Muscle layer of duodenum (tissue), 2 donors: ENCODE measurements around the gene SEPTIN11.

Experiments
- H3K27ac ChIP-seq: one replicate; pipeline ENCODE4 v1.7.0; 2013; ENCODE audit warnings: mild to moderate bottlenecking, low read length
- H3K27me3 ChIP-seq: one replicate; pipeline ENCODE4 v1.7.0; 2013; ENCODE audit warnings: low read depth, mild to moderate bottlenecking, control low read depth, low read length
- H3K36me3 ChIP-seq, 2 donors: one replicate each; pipeline ENCODE4 v1.7.0; 2013; ENCODE audit warnings: low read length in 2 of 2, control low read depth in 1 of 2, mild to moderate bottlenecking in 1 of 2; ENCODE audit not compliant: insufficient read depth in 2 of 2, control insufficient read depth in 1 of 2
- H3K4me1 ChIP-seq, 2 donors: one replicate each; pipeline ENCODE4 v1.7.0; 2013; ENCODE audit warnings: low read length in 2 of 2, mild to moderate bottlenecking in 2 of 2, control low read depth in 1 of 2, moderate library complexity in 1 of 2; ENCODE audit not compliant: insufficient read depth in 2 of 2, control insufficient read depth in 1 of 2
- H3K4me3 ChIP-seq, 2 donors: one replicate each; pipeline ENCODE4 v1.7.0; 2013; ENCODE audit warnings: low read length in 2 of 2, low read depth in 1 of 2, mild to moderate bottlenecking in 1 of 2
- H3K9me3 ChIP-seq, 2 donors: one replicate each; pipeline ENCODE4 v1.7.0; 2013; ENCODE audit warnings: low read length in 2 of 2, control low read depth in 1 of 2, mild to moderate bottlenecking in 1 of 2; ENCODE audit not compliant: control insufficient read depth in 1 of 2
- donor health status: healthy.

SEPTIN11 gene

DNA sequence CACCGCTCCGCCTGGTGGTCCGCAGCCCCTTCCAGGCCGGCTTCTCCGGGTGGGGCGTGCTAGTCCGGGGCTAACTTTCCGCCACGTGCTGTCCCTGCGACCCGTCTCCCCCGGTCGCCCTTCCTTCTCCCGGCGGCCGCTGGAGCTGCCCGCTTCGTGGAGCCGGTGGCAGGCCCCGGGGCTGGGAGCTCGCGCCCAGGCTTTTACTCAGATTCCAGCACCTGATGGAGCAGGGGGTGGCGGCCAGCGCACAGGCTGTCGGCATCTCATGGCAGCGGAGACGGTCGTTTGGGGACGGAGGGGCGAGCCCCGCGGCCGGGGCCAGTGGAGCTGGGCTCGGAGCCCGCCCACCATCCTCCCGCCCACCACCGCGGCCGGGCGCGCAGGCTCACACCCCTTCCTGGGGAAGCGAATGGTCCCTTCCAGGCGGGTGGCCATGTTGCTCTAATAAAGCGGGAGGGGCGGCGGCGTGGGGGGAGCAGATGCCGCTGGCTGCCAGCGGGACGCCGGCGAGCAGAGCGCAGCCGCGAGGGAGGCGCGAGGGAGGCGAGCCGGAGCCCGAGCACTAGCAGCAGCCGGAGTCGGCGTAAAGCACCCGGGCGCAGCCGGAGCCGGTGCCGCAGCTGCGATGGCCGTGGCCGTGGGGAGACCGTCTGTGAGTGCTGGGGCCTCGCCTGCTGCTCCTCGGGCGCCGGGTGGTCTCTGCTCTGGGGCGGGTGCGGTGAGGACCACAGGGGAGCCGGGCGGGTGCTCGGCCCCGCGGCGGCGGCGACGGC lies at the start of gene SEPTIN11:
TSS of gene SEPTIN11 (plus strand) at position 477 of the 776 bp plus-strand sequence. CDS start at position 629, 152 bp downstream.
- H3K27me3 ChIP-seq = no peaks in the 10 kb centered on the region
- peak within 1 kb of the TSS; percentile 77 for H3K27ac ChIP-seq
- peaks cover 4 to 15% of the 10 kb centered on the region in 2 donors for H3K4me1 ChIP-seq
- H3K36me3 ChIP-seq = peaks cover 0 to 4% of the 10 kb centered on the region in 2 donors
- no peaks in the 10 kb centered on the region for H3K9me3 ChIP-seq
- peak within 1 kb of the TSS; percentile 86 to 97 for H3K4me3 ChIP-seq

- no peaks in the 10 kb centered on the region for H3K9me3 ChIP-seq
- no peak overlapping the region for H3K4me3 ChIP-seq
- no peak overlapping the region for H3K27ac ChIP-seq
- no peaks in the 10 kb centered on the region for H3K36me3 ChIP-seq
- H3K27me3 ChIP-seq = no peaks in the 10 kb centered on the region
- peaks cover 0 to 3% of the 10 kb centered on the region in 2 donors for H3K4me1 ChIP-seq
These were observed 47.2 kb upstream of the SEPTIN11 start for GRCh38 chr4:76902233-76902890.

DNA sequence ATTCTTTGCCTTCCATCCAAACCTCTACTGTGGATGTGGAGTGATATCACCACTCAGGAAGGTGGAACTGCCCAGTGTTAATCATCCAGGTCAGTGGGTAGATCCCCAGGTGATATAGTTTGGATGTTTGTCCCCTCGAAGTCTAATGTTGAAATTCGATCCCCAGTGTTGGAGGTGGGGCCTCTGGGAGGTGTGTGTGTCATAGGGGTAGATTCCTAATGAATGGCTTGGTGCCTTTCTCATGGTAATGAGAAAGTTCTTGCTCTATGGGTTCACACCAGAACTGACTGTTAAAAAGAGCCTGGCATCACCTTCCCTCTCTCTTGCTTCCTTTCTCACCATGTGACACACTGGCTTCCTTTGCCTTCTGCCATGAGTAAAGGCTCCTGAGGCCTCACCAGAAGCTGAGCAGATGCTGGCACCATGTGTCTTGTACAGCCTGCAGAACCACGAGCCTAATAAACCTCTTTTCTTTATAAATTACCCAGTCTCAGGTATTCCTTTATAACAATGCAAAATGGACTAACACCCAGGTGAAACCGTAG lies 44.8 kb upstream of the SEPTIN11 start:
- Histone ChIP-seq H3K4me3 (no peak overlapping the region), H3K4me1 (no peaks in the 10 kb centered on the region), H3K9me3 (peaks cover 0 to 2% of the 10 kb centered on the region in 2 donors), H3K27me3 (no peaks in the 10 kb centered on the region), H3K27ac (no peak overlapping the region), H3K36me3 (no peaks in the 10 kb centered on the region)

DNA sequence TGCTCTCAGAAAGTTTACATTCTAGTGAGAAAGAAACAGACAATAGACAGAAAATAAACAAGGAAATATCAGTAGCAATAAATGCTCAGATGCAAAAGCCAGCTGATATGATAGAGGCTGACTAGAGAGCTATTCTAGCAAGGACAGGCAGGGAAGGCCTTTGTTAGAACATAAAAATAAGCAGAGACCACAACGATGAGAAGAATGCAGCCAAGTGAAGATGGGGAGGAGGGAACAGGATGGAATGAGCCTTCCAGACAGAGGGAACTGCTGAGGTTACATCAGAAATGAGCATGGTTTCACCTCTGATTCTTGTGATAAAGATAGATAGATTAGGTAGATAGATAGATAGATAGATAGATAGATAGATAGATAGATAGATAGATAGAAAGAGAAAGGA lies 44.0 kb upstream of the SEPTIN11 start:
- Histone ChIP-seq H3K36me3 (no peaks in the 10 kb centered on the region), H3K4me1 (no peaks in the 10 kb centered on the region), H3K4me3 (no peak overlapping the region), H3K27me3 (no peaks in the 10 kb centered on the region), H3K9me3 (peaks cover 0 to 2% of the 10 kb centered on the region in 2 donors), H3K27ac (no peak overlapping the region)

GRCh38 chr4:76909711-76910110 lies 39.8 kb upstream of the SEPTIN11 start:
- Histone ChIP-seq H3K36me3 (no peaks in the 10 kb centered on the region), H3K27me3 (no peaks in the 10 kb centered on the region), H3K4me1 (no peaks in the 10 kb centered on the region), H3K9me3 (peaks cover 0 to 2% of the 10 kb centered on the region in 2 donors), H3K27ac (no peak overlapping the region), H3K4me3 (no peak overlapping the region)

- Histone ChIP-seq H3K4me1 (no peaks in the 10 kb centered on the region), H3K27me3 (no peaks in the 10 kb centered on the region), H3K27ac (no peak overlapping the region), H3K4me3 (no peak overlapping the region), H3K9me3 (no peaks in the 10 kb centered on the region), H3K36me3 (no peaks in the 10 kb centered on the region)
These were observed 28.8 kb upstream of the SEPTIN11 start for GRCh38 chr4:76920715-76921114.

GRCh38 chr4:76923619-76924357 lies 25.8 kb upstream of the SEPTIN11 start:
- H3K27me3 ChIP-seq = no peaks in the 10 kb centered on the region
- H3K4me3 ChIP-seq = no peak overlapping the region
- H3K9me3 ChIP-seq = no peaks in the 10 kb centered on the region
- no peaks in the 10 kb centered on the region for H3K4me1 ChIP-seq
- H3K36me3 ChIP-seq = no peaks in the 10 kb centered on the region
- no peak overlapping the region for H3K27ac ChIP-seq

DNA sequence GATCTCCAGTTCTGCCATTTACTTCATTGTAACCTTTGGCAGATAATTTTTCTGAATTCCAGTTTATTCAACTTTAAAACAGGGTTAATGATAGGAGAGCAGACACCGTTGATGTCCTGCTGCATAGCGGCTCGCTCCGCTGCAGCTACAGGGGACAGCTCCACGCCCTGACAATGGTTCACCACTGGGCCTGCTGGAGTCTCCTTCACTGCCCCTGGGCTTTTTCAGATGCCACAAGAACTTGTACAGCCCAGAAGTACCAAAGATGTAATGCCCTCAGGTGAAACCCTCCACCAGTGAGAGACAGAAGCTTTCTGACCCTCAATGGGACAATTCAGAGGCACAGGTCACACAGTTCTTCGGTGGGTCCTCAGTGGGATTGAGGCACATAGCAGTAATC lies 22.7 kb upstream of the SEPTIN11 start:
- no peak overlapping the region for H3K4me3 ChIP-seq
- no peaks in the 10 kb centered on the region for H3K27me3 ChIP-seq
- H3K36me3 ChIP-seq = no peaks in the 10 kb centered on the region
- no peak overlapping the region for H3K27ac ChIP-seq
- H3K4me1 ChIP-seq = no peaks in the 10 kb centered on the region
- no peaks in the 10 kb centered on the region for H3K9me3 ChIP-seq

GRCh38 chr4:76930685-76931084 lies 18.9 kb upstream of the SEPTIN11 start:
- H3K27ac ChIP-seq = no peak overlapping the region
- no peaks in the 10 kb centered on the region for H3K27me3 ChIP-seq
- no peaks in the 10 kb centered on the region for H3K9me3 ChIP-seq
- no peak overlapping the region for H3K4me3 ChIP-seq
- H3K4me1 ChIP-seq = no peaks in the 10 kb centered on the region
- no peaks in the 10 kb centered on the region for H3K36me3 ChIP-seq

DNA sequence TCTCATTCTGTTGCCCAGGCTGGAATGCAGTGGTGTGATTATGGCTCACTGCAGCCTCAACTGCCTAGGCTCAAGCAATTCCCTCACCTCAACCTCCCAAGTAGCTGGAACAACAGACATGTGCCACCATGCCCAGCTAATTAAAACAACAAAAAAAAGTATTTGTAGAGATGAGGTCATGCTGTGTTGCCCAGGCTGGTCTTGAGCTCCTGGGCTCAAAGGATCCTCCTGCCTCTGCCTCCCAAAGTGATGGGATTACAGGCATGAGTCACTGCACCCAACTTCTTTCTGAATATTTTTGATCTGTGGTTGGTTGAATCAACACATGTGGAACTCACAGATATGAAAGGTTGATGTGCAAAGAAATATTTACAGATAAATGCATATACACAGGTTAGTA lies 18.5 kb upstream of the SEPTIN11 start:
- H3K9me3 ChIP-seq = no peaks in the 10 kb centered on the region
- no peak overlapping the region for H3K27ac ChIP-seq
- no peak overlapping the region for H3K4me3 ChIP-seq
- H3K4me1 ChIP-seq = no peaks in the 10 kb centered on the region
- no peaks in the 10 kb centered on the region for H3K36me3 ChIP-seq
- no peaks in the 10 kb centered on the region for H3K27me3 ChIP-seq
